GM21576 (cell line): ENCODE measurements around the gene SNRPA.

ENCODE experiments used
- ATAC-seq: cut with Tn5 transposase; IDR thresholded peaks from one replicate; pipeline ENCODE4 v1.9.1; 2021; ENCODE audit warnings: mild to moderate bottlenecking, moderate library complexity; ENCODE audit not compliant: unreplicated experiment

The SNRPA gene

DNA sequence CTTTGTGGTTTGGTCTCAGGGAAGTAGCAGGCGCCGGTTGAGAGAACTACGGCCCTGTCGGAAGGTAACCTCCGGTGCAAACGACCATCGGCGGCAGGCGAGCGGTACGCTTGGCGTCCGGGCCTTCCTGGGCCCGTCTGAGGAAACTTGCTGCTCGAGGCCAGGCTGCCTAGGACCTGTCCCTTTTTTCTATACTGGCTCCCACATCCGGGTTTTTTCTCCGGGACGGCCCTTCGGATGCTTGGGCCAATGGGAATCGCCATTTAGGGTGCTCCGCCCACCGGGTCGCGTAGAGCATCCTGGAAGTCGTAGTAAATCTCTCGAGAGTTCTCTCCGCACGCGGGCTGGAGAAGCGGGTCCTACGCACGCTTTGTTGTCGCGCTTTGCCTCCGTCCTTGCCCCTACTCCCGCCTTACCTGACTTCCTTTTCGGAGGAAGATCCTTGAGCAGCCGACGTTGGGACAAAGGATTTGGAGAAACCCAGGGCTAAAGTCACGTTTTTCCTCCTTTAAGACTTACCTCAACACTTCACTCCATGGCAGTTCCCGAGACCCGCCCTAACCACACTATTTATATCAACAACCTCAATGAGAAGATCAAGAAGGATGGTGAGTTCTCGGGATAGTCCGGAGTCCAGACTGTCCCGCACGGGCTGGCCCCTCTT, at the start of gene SNRPA:
SNRPA (plus strand) TSS at position 330 of the 664 bp plus-strand sequence; CDS start at position 536, 206 bp downstream.
- ATAC-seq = peak; percentile 57

DNA sequence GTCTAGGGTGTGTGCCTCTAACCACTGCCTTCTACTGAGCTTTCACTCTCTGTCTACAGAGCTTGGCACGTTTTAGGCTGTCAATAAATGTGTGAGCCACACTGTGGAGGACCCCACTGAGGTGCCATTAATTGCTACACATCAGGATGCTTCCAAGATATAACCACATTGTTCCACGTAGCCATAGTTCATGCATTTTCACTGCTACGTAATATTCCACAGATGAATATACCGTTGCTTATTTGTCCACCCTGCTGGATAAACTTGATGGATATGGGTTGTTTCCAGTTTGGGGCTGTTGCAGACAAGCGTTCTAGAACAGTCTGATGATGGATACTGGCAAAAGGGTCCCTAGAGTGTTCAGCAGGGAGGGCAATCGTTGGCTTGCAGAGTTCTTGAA, 49.2 kb upstream of the SNRPA start:
- no peak for ATAC-seq

GRCh38 chr19:40702337-40703012, 48.5 kb upstream of the SNRPA start:
- no peak for ATAC-seq

GRCh38 chr19:40703029-40703755, 47.8 kb upstream of the SNRPA start:
- no peak for ATAC-seq

DNA sequence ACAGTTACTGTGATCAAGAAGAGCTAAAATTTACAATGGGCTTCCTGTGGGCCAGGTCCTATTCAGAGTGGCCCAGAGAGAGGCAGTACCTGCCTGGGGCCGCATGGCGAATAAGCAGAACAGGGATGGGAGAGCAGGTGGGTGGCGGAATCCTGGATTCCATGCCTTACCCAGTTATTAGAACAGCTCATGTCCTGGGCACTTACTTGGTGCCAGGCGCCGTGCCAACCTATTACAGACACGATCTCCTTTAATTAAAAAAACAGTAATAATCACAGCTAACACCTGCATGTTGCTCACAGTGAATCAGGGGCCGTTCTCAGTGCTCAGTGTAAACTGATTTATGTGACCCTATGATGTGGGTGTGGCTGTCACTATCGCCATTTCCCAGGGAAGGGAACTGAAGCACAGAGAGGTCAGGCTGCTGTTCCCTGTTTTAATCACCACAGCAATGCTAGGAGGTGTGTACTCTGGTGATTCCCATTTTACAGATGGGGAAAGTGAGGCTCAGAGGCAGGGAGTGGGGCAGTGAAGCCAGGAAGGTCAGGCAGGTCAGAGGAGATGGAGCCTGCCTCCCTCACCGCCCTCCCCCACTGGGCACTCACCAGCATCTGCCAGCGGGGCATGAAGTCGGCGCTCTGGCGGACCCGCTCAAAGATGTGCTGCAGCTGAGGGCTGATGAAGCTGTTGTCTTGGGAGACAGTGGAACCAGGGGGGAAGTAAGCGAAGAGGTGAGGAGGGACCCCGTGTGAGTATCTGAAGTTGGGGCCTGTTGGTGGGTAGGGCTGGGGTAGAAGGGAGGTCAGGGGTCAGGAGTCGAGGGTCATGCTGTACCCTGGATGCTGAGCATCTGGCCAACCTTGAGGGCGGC, 46.3 kb upstream of the SNRPA start:
- no peak for ATAC-seq

- no peak for ATAC-seq
Observed at GRCh38 chr19:40705362-40705651, 45.7 kb upstream of the SNRPA start.

- no peak for ATAC-seq
Observed at GRCh38 chr19:40705950-40706619, 44.9 kb upstream of the SNRPA start.

DNA sequence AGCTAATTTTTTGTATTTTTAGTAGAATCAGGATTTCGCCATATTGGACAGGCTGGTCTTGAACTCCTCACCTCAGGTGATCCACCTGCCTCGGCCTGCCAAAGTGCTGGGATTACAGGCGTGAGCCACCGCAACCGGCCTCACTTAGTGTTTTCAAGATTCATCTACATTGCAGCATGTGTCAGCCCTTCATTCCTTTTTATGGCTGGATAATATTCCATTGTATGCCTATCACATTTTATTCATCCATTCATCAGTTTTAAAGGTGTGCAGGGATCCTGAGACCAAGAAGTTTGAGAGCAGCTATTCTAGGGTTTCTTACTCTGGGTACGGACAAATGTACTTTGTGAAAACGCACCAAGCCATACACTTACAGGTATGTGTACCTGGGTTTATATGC, 43.4 kb upstream of the SNRPA start:
- ATAC-seq = no peak

DNA sequence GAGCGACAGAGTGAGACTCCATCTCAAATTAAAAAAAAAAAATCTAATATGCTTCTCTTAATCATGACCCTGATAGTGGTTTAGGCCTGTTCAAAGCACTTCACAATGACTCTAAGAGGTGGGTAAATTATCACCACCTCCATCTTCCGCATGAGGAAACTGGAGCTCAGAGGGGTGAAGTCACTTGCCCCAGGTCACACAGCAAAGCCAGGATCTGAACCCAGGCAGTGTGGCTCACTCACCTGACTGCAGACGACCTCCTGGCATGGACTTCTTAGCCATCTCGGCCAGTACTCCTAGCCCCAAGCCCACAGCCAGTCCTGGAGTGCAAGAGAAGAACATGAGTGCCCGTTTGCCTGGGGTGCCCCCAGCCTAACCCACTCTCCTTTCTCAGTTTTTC, 41.2 kb upstream of the SNRPA start:
- ATAC-seq = no peak

DNA sequence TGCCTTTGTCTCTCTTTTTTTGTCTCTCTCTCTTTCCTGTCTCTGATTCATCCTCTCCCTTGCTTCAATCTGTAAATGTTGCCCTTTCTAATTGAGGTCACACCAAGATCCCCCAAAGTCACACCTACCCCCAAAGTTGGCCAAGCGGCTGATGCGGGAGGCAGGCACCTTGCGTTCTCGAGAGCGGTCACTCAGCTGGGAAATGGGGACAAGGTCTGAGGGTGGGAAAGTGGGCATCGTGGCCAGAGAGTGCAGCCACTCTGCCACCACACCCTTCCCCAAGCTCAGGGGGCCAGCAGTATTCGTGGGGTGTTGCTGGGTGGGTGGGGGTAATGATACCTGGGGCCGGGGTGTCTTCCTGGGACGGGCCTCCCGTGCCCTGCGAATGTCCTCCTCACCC, 37.1 kb upstream of the SNRPA start:
- ATAC-seq = no peak

- peak; percentile 51 for ATAC-seq
Observed at GRCh38 chr19:40714441-40715299, 36.3 kb upstream of the SNRPA start.

DNA sequence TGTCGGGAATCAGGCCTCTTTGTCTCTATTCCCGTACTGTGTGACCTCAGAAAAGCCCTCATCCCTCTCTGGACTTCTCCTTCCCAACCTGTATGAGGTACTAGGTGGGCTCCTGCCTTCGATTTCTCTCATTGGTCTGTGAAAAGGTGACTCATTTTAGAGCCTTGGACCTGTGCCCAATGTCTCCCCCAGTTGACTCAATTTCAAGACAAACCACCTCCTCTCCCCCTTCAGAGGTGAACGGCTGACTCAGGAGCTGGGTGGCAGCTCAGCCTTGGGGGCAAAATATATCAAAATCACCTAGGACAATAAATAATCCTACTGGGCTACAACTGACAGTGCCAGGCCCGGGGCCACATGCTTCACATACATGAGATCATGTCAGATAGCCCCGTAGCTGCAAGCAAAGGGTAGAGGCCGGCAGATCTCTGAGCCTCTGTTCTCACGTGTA, 34.9 kb upstream of the SNRPA start:
- no peak for ATAC-seq

- peak; percentile 67 for ATAC-seq
Observed at GRCh38 chr19:40716482-40717324, 34.3 kb upstream of the SNRPA start, which contains the start of the genes COQ8B and ITPKC. Gene COQ8B, minus strand, starts transcription at chr19:40716886. Its CDS starts 2,254 bp downstream, at chr19:40714632. Gene ITPKC, plus strand, starts transcription at chr19:40717112. Its CDS starts 24 bp downstream, at chr19:40717136.

GRCh38 chr19:40717325-40717879, 33.6 kb upstream of the SNRPA start:
- no peak for ATAC-seq

GRCh38 chr19:40717880-40718773, 32.9 kb upstream of the SNRPA start:
- ATAC-seq = no peak

DNA sequence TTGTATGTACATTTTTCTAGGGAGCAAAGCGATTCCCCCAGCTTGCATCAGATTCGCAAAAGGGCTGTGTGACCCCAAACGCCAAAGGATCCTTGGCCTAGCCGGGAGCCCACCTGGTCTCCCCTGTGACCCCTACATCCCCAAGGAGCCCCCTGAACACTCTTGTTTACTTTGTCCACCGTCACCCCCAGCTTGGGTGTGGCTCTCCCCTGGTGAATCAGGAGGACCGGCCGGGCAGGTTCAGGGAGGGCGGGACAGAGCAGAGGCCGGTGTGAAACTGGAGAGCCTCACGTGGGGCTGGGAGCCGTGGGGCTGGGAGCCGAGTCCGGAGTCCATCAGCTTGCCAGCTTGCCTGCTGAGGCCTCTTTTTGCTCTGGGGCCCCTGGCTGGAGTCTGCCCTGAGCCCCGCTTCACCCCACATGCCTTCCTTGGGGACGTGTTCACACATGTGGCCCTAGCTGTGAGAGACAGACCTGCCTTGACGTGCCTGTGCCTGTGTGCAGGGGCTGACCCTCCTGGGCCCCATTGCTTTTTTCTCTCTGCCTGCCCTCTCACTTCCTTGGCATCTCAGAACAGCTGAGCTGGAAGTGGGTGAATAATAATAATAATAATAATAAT, 32.1 kb upstream of the SNRPA start:
- no peak for ATAC-seq

- ATAC-seq = no peak
Observed at GRCh38 chr19:40719414-40719894, 31.5 kb upstream of the SNRPA start.
